ENCODE results near the gene SLC51B.
"Not testable (repeated sequence)": the region's sequence is repeated elsewhere in the genome, so short reads cannot be mapped to it uniquely, and the experiment has no call there.

Gene SLC51B

DNA sequence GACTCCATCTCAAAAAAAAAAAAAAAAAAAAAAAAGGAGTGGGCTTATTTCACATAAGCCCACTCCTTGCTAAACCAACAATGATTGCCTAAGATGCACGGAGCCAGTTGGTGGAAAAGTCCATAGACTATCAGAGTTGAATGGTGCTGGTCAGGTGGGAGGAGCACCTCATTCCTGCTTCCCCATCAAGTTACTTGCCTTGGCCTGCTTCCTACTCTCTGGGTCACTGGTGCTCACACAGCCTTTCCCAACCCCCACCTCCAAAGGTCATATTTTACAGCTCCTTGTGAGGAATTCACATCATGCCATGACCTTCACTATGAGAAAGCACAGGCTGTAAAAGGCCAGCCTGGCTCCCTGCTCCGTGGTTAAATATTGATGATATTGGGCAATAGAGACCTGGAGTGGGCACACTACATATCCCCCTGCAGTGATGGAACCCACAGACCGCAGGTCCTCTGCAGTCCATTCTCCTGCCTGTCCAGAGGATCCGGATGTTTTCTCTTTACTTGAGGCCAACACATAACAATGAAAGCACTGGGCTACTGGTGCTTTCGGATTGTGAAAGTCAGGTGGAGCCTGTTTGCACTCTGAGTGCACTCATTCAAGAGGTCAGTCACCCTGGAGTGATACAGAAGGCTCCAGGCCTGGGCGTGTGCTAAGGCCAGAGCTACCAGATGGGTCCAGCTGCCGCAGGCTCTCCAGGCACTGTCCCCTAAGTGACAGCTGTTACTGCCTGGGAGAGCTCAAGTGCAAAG lies at the start of gene SLC51B:
Gene SLC51B (plus strand): TSS at position 664 of the 758 bp plus-strand sequence. CDS start 4,618 bp downstream, outside the sequence.
- Histone ChIP-seq H3K4me3 (ENCODE audit: low read length) (no peak within 1 kb of the TSS), H3K4me1 (ENCODE audit: control insufficient read depth, low read depth, low read length) (peaks cover 4% of the 10 kb centered on the region), H3K36me3 (ENCODE audit: control insufficient read depth, low read depth, low read length) (no peaks in the 10 kb centered on the region), H3K9me3 (ENCODE audit: control insufficient read depth, low read depth, low read length) (no peaks in the 10 kb centered on the region), H3K9ac (ENCODE audit: low read length) (no peak within 1 kb of the TSS), H3K27ac (ENCODE audit: low read length) (no peak within 1 kb of the TSS), H3K27me3 (ENCODE audit: control insufficient read depth, insufficient read depth, low read length) (no peaks in the 10 kb centered on the region)

DNA sequence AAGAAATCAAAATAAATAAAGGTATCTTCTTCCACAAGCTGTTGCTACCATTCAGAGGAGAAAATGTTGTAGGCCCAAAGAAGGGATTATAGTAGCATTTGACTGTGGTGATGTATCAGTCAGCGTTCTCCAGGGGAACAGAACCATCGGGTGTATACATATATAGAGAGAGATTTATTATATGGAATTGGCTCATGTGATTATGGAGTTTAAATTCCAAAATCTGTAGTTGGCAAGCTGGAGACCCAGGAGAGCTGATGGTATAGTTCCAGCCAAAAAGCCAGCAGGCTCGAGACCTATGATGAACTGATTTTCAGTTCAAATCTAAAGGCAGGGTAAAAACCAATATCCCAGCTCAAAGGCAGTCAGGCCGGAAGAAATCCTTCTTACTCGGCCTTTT lies 48.1 kb upstream of the SLC51B start:
- Histone ChIP-seq H3K4me3 (ENCODE audit: low read length) (no peak overlapping the region), H3K9ac (ENCODE audit: low read length) (no peak overlapping the region), H3K27ac (ENCODE audit: low read length) (no peak overlapping the region), H3K4me1 (ENCODE audit: control insufficient read depth, low read depth, low read length) (no peaks in the 10 kb centered on the region), H3K27me3 (ENCODE audit: control insufficient read depth, insufficient read depth, low read length) (no peaks in the 10 kb centered on the region), H3K9me3 (ENCODE audit: control insufficient read depth, low read depth, low read length) (no peaks in the 10 kb centered on the region), H3K36me3 (ENCODE audit: control insufficient read depth, low read depth, low read length) (no peaks in the 10 kb centered on the region)

DNA sequence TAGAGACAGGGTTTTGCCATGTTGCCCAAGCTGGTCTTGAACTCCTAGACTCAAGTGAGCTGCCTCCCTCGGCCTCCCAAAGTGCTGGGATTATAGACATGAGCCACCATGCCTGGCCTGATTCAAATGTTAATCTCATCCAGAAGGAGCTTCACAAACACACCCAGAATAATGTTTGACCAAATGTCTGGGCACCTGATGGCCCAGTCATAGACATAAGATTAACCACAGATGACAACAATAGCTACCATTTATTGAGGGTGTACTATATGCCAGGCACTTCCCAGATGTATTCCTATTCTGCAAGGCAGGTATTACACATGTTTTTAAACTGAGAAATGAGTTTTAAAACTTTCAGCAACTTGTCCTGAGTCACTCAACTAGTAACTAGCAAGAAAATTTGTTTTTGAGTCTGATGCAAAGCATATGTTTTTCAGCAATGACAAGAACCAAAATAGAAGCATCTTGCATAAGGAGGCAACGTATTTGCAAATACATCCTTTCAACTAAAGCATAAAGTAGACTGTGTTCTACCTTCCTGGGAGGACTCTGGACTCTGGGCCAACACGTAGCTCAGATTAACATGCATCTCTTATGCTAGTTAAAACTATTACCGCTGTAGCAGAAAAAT lies 47.3 kb upstream of the SLC51B start:
- H3K27me3 ChIP-seq (ENCODE audit: control insufficient read depth, insufficient read depth, low read length) = no peaks in the 10 kb centered on the region
- H3K9ac ChIP-seq (ENCODE audit: low read length) = no peak overlapping the region
- H3K4me1 ChIP-seq (ENCODE audit: control insufficient read depth, low read depth, low read length) = no peaks in the 10 kb centered on the region
- no peak overlapping the region for H3K4me3 ChIP-seq (ENCODE audit: low read length)
- no peak overlapping the region for H3K27ac ChIP-seq (ENCODE audit: low read length)
- H3K9me3 ChIP-seq (ENCODE audit: control insufficient read depth, low read depth, low read length) = no peaks in the 10 kb centered on the region
- H3K36me3 ChIP-seq (ENCODE audit: control insufficient read depth, low read depth, low read length) = no peaks in the 10 kb centered on the region

DNA sequence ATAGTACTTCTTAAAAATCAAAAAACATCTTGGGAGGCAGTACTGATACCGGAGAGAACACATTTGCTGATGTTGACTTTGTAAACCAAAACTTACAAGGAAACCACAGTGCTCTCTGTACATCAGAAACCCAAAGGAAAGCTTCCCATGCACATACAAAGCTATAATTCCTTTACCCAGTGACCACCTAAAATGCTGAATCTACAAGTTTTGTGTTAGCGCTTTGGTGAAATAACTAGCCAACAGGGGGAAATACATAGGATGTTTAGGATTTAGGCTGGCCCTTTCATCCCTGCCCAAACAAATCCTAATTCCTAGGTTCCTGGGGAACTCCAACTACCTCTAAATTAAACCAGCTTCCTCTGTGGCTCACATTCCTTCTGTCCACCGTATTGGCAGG lies 40.2 kb upstream of the SLC51B start:
- Histone ChIP-seq H3K4me1 (ENCODE audit: control insufficient read depth, low read depth, low read length) (no peaks in the 10 kb centered on the region), H3K36me3 (ENCODE audit: control insufficient read depth, low read depth, low read length) (no peaks in the 10 kb centered on the region), H3K9me3 (ENCODE audit: control insufficient read depth, low read depth, low read length) (no peaks in the 10 kb centered on the region), H3K4me3 (ENCODE audit: low read length) (no peak overlapping the region), H3K27me3 (ENCODE audit: control insufficient read depth, insufficient read depth, low read length) (no peaks in the 10 kb centered on the region), H3K27ac (ENCODE audit: low read length) (no peak overlapping the region), H3K9ac (ENCODE audit: low read length) (no peak overlapping the region)

DNA sequence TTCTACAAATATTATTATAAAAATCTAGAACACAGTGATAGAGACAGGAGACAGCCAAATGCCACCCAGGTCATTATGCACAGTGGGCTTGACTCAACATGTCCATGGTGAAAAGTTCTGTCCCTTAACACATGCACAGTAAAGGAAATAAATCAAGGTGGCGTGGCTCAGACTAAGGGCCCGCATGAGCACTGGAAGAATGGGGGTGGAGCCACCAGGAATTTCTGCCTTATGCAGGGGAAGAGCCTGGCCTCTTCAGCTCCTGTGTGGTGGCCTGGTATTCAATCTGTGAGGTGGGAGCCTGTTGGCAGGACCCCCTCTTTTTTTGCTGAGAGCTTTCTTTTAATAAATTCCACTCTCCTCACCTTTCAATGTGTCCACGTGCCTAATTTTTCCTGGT lies 38.3 kb upstream of the SLC51B start:
- H3K9me3 ChIP-seq (ENCODE audit: control insufficient read depth, low read depth, low read length) = no peaks in the 10 kb centered on the region
- H3K9ac ChIP-seq (ENCODE audit: low read length) = no peak overlapping the region
- H3K27ac ChIP-seq (ENCODE audit: low read length) = no peak overlapping the region
- H3K36me3 ChIP-seq (ENCODE audit: control insufficient read depth, low read depth, low read length) = no peaks in the 10 kb centered on the region
- H3K27me3 ChIP-seq (ENCODE audit: control insufficient read depth, insufficient read depth, low read length) = no peaks in the 10 kb centered on the region
- no peak overlapping the region for H3K4me3 ChIP-seq (ENCODE audit: low read length)
- H3K4me1 ChIP-seq (ENCODE audit: control insufficient read depth, low read depth, low read length) = no peaks in the 10 kb centered on the region

DNA sequence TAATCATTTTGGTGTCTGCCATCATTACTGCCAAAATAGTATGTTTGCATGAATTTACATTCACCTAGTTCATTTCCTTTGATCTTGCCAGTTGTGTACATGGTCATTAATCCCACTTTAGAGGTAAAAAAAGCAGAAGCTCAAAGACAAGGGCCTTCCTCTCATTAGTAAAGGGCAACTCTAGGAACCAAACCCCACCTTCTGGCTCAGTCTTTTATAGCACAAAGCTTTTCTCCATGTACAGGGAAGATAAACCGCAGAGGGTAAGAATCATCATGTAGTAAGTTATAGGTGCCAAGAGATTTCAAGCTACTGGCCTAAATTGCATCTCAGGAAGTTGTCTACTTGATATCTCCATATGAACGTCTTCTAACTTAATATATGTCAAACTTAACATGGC lies 36.2 kb upstream of the SLC51B start:
- H3K27ac ChIP-seq (ENCODE audit: low read length) = no peak overlapping the region
- no peak overlapping the region for H3K9ac ChIP-seq (ENCODE audit: low read length)
- no peak overlapping the region for H3K4me3 ChIP-seq (ENCODE audit: low read length)
- H3K4me1 ChIP-seq (ENCODE audit: control insufficient read depth, low read depth, low read length) = no peaks in the 10 kb centered on the region
- H3K27me3 ChIP-seq (ENCODE audit: control insufficient read depth, insufficient read depth, low read length) = no peaks in the 10 kb centered on the region
- no peaks in the 10 kb centered on the region for H3K9me3 ChIP-seq (ENCODE audit: control insufficient read depth, low read depth, low read length)
- H3K36me3 ChIP-seq (ENCODE audit: control insufficient read depth, low read depth, low read length) = peaks cover 3% of the 10 kb centered on the region

DNA sequence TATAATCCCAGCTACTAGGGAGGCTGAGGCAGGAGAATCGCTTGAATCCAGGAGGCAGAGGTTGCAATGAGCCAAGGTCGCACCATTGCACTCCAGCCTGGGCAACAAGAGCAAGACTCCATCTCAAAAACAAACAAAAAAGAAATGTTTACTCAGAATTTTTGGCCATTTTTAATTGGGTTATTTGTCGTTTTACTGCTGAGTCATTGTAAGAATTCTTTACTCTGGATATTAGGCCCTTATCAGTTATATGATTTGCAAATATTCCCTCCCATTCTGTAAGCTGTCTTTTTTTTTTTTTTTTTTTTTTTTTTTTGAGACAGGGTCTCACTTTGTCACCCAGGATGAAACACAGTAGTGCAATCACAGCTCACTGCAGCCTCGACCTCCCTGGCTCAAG lies 34.0 kb upstream of the SLC51B start:
- H3K4me3 ChIP-seq (ENCODE audit: low read length); H3K4me1 ChIP-seq (ENCODE audit: control insufficient read depth, low read depth, low read length); H3K9me3 ChIP-seq (ENCODE audit: control insufficient read depth, low read depth, low read length); H3K27me3 ChIP-seq (ENCODE audit: control insufficient read depth, insufficient read depth, low read length); H3K9ac ChIP-seq (ENCODE audit: low read length); H3K27ac ChIP-seq (ENCODE audit: low read length): not testable (repeated sequence)
- H3K36me3 ChIP-seq (ENCODE audit: control insufficient read depth, low read depth, low read length) = peaks cover 13% of the 10 kb centered on the region

DNA sequence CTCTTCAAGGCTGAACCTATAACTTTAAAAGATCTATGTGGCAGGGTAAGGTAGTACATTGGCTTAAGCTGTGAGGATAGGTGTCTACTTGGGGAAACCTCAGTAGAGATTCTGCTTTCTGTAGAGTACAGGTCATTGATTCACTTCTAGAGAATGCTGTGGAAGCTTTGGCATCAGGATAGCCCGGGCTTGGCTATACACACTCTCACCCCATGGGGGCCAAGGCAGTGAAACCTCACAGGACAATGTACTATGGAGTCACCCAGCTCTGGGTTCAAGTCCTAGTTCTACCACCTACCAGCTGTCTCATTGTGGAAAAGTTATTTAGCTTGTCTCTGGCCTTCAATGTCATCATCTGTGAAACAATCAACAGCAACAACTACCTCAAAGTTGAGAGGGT lies 24.8 kb upstream of the SLC51B start:
- no peak overlapping the region for H3K27ac ChIP-seq (ENCODE audit: low read length)
- no peak overlapping the region for H3K4me3 ChIP-seq (ENCODE audit: low read length)
- no peaks in the 10 kb centered on the region for H3K4me1 ChIP-seq (ENCODE audit: control insufficient read depth, low read depth, low read length)
- no peaks in the 10 kb centered on the region for H3K27me3 ChIP-seq (ENCODE audit: control insufficient read depth, insufficient read depth, low read length)
- H3K9ac ChIP-seq (ENCODE audit: low read length) = no peak overlapping the region
- H3K9me3 ChIP-seq (ENCODE audit: control insufficient read depth, low read depth, low read length) = no peaks in the 10 kb centered on the region
- H3K36me3 ChIP-seq (ENCODE audit: control insufficient read depth, low read depth, low read length) = peaks cover 34% of the 10 kb centered on the region

DNA sequence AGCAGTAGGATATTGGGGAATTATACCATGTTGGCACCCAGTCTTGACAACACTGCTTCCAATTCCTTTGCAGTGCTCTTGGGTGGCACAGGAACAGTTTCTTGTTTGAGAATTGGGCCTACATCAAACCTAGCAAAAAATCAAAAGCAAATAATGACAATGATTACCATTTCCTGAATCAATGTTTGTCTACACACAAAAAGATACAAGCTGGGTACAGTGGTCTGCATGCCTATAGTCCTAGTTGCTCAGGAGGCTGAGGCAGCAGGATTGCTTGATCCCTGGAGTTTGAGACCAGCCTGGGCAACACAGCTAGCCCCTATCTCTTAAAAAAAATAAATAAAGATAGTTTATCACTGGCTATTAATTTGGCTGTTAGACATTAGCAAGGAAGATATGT lies 23.7 kb upstream of the SLC51B start:
- H3K9me3 ChIP-seq (ENCODE audit: control insufficient read depth, low read depth, low read length) = no peaks in the 10 kb centered on the region
- H3K4me3 ChIP-seq (ENCODE audit: low read length) = no peak overlapping the region

DNA sequence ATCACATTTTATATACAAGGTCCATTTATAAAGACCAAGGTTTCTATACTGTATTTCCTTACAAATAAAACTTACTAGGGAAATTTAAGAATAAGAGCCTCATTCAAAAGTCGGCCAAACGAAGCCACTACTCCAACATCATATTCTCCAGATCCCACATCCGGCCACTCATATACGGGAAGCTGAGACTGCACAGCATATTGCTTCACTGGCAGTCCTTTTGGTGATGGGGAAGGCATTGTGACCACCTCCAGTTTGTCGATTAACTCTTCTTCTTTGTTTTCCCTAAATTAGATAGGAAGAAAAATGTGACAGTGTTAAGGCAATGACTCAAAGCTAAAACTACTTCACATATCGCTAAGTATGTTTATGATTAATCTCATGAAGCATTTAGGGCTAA lies 18.4 kb upstream of the SLC51B start:
- H3K9me3 ChIP-seq (ENCODE audit: control insufficient read depth, low read depth, low read length) = no peaks in the 10 kb centered on the region
- no peak overlapping the region for H3K27ac ChIP-seq (ENCODE audit: low read length)
- H3K4me1 ChIP-seq (ENCODE audit: control insufficient read depth, low read depth, low read length) = peaks cover 5% of the 10 kb centered on the region
- H3K36me3 ChIP-seq (ENCODE audit: control insufficient read depth, low read depth, low read length) = peaks cover 15% of the 10 kb centered on the region
- H3K9ac ChIP-seq (ENCODE audit: low read length) = no peak overlapping the region
- H3K4me3 ChIP-seq (ENCODE audit: low read length) = no peak overlapping the region
- no peaks in the 10 kb centered on the region for H3K27me3 ChIP-seq (ENCODE audit: control insufficient read depth, insufficient read depth, low read length)

More for the DNA sequence above, 23.7 kb upstream of the SLC51B start:
- Histone ChIP-seq H3K36me3 (ENCODE audit: control insufficient read depth, low read depth, low read length) (peaks cover 36% of the 10 kb centered on the region), H3K27ac (ENCODE audit: low read length) (no peak overlapping the region), H3K27me3 (ENCODE audit: control insufficient read depth, insufficient read depth, low read length) (no peaks in the 10 kb centered on the region), H3K9ac (ENCODE audit: low read length) (no peak overlapping the region), H3K4me1 (ENCODE audit: control insufficient read depth, low read depth, low read length) (no peaks in the 10 kb centered on the region)

DNA sequence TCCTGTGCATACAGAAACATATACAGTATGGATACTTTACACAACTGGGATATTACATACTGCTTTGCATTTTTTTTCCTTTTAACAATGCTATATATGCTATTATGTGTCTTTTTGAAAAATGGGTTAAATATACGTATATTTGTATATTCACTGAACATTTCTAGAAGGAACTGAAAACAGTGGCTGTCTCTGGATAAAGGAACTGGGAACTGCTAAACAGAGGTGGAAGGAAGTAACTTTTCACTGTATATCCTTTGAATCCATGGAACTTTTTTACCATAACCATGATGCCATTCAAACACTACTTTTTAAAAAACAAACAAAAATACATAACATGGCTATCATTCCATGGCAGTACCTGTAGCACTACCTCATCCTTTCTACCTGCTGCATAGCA lies 17.6 kb upstream of the SLC51B start:
- Histone ChIP-seq H3K9me3 (ENCODE audit: control insufficient read depth, low read depth, low read length) (no peaks in the 10 kb centered on the region), H3K9ac (ENCODE audit: low read length) (no peak overlapping the region), H3K4me1 (ENCODE audit: control insufficient read depth, low read depth, low read length) (peaks cover 5% of the 10 kb centered on the region), H3K27me3 (ENCODE audit: control insufficient read depth, insufficient read depth, low read length) (no peaks in the 10 kb centered on the region), H3K36me3 (ENCODE audit: control insufficient read depth, low read depth, low read length) (peaks cover 15% of the 10 kb centered on the region), H3K27ac (ENCODE audit: low read length) (no peak overlapping the region), H3K4me3 (ENCODE audit: low read length) (no peak overlapping the region)

DNA sequence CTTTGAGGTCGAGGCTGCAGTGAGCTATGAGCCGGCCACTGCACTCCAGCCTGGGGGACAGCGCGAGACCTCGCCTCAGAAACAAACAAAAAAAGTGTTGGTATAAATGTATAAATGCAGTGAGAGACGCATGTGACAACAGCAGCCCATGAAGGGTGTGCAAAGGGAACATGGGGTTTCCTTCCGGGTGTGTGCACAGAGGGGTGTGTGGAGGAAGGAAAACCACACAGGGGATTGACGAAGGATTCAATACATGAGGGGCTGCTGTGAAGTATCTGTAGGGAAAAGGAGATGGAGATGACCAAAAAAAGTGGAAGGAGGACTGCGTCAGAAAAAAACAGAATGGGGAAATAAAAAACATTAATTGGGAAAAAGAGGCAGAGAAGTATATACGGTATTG lies 16.8 kb upstream of the SLC51B start:
- H3K9me3 ChIP-seq (ENCODE audit: control insufficient read depth, low read depth, low read length) = no peaks in the 10 kb centered on the region
- H3K4me1 ChIP-seq (ENCODE audit: control insufficient read depth, low read depth, low read length) = peaks cover 5% of the 10 kb centered on the region
- H3K27me3 ChIP-seq (ENCODE audit: control insufficient read depth, insufficient read depth, low read length) = no peaks in the 10 kb centered on the region
- H3K4me3 ChIP-seq (ENCODE audit: low read length) = peak overlapping the region; percentile 91
- peak overlapping the region; percentile 82 for H3K9ac ChIP-seq (ENCODE audit: low read length)
- H3K36me3 ChIP-seq (ENCODE audit: control insufficient read depth, low read depth, low read length) = peaks cover 11% of the 10 kb centered on the region
- H3K27ac ChIP-seq (ENCODE audit: low read length) = no peak overlapping the region
